Kidney glomerular epithelial cell (primary cell): ENCODE measurements around the gene MRPS27.

Experiments used
- DNase-seq: peaks from one replicate; lab custom pipeline; 2025; lab: John Stamatoyannopoulos, UW

Gene MRPS27

GRCh38 chr5:72256536-72256935 is 63.5 kb downstream of the MRPS27 start:
- DNase-seq: no peak

GRCh38 chr5:72255670-72256069 is 64.4 kb downstream of the MRPS27 start:
- no peak for DNase-seq

DNA sequence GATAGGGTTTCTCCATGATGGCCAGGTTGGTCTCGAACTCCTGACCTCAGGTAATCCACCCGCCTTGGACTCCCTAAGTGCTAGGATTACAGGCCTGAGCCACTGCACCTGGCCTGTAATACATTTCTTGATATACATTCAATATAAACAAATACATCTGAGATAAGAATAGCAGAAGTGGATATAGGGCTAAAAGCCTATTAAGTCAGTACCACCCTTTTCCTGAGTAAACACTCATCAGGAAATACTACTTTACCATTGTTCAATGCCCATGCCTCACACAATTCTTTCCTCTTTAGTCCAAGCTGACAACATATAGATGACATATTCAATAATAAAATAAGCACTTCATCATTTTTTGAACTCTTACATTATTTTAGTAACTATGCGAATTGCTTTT is 64.8 kb downstream of the MRPS27 start:
- DNase-seq: no peak

GRCh38 chr5:72252574-72253155 is 67.4 kb downstream of the MRPS27 start:
- no peak for DNase-seq

GRCh38 chr5:72252008-72252407 is 68.0 kb downstream of the MRPS27 start:
- DNase-seq: no peak

GRCh38 chr5:72251386-72251785 is 68.7 kb downstream of the MRPS27 start:
- DNase-seq: no peak

DNA sequence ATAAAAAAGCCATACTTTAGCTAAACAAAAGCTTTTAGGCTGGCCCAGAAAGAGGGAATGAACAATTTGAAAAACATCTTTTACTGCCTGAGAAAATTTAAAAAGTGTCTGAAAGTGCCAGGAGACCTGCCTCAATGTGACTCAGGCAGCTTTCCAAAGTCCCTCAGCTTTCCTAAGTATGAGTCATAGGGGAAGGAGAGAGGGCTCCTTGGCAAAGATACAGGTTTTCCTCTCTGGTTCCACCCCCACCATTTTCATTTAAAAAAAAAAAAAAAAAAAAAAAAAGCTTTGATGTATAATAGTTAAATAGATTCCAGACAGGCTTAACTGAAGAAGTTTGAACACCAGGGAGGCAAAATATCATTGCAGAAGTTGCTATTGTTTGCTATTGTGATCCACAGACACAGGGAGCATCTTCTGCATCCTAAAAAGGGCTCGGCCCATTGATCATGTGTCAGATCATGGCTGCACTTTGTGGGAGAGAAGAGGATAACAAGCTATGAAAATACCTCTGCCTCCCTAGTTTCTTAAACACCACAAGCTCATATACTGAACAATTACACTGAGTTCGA is 71.5 kb downstream of the MRPS27 start:
- peak; percentile 86 for DNase-seq

- peak; percentile 44 for DNase-seq
These were observed 73.0 kb downstream of the MRPS27 start for GRCh38 chr5:72246954-72247442.

- DNase-seq: no peak
These were observed 74.0 kb downstream of the MRPS27 start for GRCh38 chr5:72245951-72246532.

DNA sequence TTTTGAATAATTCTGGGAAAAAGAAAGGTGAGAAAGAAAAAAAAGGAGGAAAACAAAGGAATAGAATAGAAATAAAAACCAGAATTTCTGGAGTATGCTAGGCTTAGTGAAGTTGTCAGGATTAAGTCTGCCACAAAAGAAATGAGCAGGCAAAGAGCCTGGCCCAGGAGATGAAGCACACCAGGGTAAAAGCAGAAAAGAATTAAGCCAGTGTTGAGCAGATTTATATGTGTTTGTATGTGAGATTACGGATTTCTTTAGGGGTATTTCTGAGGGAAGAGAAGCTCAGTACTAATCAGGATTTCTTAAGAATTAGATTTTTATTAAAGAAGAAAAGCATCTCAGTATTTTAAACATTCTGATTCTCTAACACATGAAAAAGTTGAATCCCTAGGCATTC is 74.5 kb downstream of the MRPS27 start:
- no peak for DNase-seq

DNA sequence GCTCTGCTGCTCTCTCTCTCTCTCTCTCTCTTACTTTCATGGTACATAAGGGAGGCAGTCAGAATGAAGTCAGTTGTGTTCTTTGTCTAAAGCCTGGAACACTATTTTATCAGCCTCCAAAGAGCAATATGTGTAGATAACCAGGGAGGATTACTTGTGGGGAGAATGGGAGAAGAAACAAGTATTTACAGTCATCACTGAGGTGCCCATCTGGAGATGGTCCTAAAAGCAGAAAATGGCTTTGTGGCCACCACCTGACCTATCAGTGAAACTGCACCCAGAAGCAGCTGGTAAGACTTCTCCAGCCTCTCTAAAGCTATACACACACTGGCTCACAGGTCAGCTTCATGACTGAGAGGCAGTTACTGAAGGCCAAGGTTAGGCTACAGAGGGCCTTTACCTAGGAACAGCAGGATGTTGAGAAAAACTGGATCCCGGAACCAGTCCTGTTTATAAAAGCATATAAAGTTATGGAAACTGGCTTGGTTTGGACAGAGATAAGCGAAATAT is 75.1 kb downstream of the MRPS27 start:
- DNase-seq: no peak

DNA sequence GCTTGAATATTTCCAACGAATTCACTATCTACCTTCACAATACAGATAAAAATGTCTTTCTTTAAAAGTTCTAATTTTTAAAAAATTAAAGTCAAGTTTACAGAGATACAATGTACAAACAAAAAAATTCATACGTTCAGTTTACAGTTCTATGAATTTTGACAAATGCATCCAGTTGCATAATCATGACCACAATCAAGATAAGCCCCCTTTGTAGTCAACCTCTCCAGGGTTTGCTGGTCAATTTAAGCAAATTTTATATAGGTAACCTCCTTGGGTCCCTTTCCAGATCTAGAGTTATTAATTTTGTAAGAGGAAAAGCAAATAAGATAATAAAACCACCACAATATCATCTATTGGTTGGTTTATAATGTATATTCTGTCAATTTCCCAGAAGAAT is 76.3 kb downstream of the MRPS27 start:
- DNase-seq: no peak

- DNase-seq: peak; percentile 39
These were observed 77.1 kb downstream of the MRPS27 start for GRCh38 chr5:72242796-72243475.

GRCh38 chr5:72241346-72242003 is 78.6 kb downstream of the MRPS27 start:
- no peak for DNase-seq

GRCh38 chr5:72238712-72239445 is 81.2 kb downstream of the MRPS27 start:
- no peak for DNase-seq

- DNase-seq: no peak
These were observed 82.2 kb downstream of the MRPS27 start for GRCh38 chr5:72237879-72238278.

DNA sequence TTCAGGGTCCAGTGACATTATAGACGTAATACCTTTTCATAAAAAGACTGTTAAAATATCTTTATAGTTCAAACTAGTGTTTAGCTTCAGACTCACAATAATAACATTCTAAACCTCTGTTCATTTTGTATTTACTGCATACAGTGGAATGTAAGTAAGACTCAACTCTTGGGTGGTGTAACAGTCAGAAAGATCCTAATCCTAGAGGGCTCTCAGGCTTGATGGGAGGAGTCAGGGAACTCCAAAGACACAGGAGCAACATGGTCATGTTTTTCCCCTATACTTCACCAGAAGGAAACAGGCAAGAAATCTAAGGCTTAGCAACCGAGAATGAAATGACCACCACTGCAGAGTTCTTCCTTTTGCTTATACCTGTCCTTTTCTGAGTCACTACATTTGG is 82.6 kb downstream of the MRPS27 start:
- DNase-seq: no peak

- no peak for DNase-seq
These were observed 84.3 kb downstream of the MRPS27 start for GRCh38 chr5:72235725-72236124.

- DNase-seq: no peak
These were observed 85.2 kb downstream of the MRPS27 start for GRCh38 chr5:72234868-72235267.

GRCh38 chr5:72234265-72234700 is 85.8 kb downstream of the MRPS27 start:
- peak; percentile 55 for DNase-seq

- no peak for DNase-seq
These were observed 86.2 kb downstream of the MRPS27 start for GRCh38 chr5:72233835-72234234.

- no peak for DNase-seq
These were observed 87.2 kb downstream of the MRPS27 start for GRCh38 chr5:72232838-72233237.
